Muscle layer of duodenum (tissue), 2 donors: Measurements from ENCODE around the gene DOCK9.

Source experiments
- H3K27ac ChIP-seq: one replicate; pipeline ENCODE4 v1.7.0; 2013; ENCODE audit warnings: mild to moderate bottlenecking, low read length
- H3K27me3 ChIP-seq: one replicate; pipeline ENCODE4 v1.7.0; 2013; ENCODE audit warnings: low read depth, mild to moderate bottlenecking, control low read depth, low read length
- H3K36me3 ChIP-seq, 2 donors: one replicate each; pipeline ENCODE4 v1.7.0; 2013; ENCODE audit warnings: low read length in 2 of 2, control low read depth in 1 of 2, mild to moderate bottlenecking in 1 of 2; ENCODE audit not compliant: insufficient read depth in 2 of 2, control insufficient read depth in 1 of 2
- H3K4me1 ChIP-seq, 2 donors: one replicate each; pipeline ENCODE4 v1.7.0; 2013; ENCODE audit warnings: low read length in 2 of 2, mild to moderate bottlenecking in 2 of 2, control low read depth in 1 of 2, moderate library complexity in 1 of 2; ENCODE audit not compliant: insufficient read depth in 2 of 2, control insufficient read depth in 1 of 2
- H3K4me3 ChIP-seq, 2 donors: one replicate each; pipeline ENCODE4 v1.7.0; 2013; ENCODE audit warnings: low read length in 2 of 2, low read depth in 1 of 2, mild to moderate bottlenecking in 1 of 2
- H3K9me3 ChIP-seq, 2 donors: one replicate each; pipeline ENCODE4 v1.7.0; 2013; ENCODE audit warnings: low read length in 2 of 2, control low read depth in 1 of 2, mild to moderate bottlenecking in 1 of 2; ENCODE audit not compliant: control insufficient read depth in 1 of 2
- donor health status: healthy.

Gene DOCK9

GRCh38 chr13:98787996-98788395 lies 189.9 kb downstream of the DOCK9 start:
- Histone ChIP-seq H3K4me1 (no peaks in the 10 kb centered on the region), H3K9me3 (no peaks in the 10 kb centered on the region), H3K27ac (no peak overlapping the region), H3K4me3 (no peak overlapping the region), H3K36me3 (peaks cover 0 to 13% of the 10 kb centered on the region in 2 donors), H3K27me3 (no peaks in the 10 kb centered on the region)

- H3K36me3 ChIP-seq, result peaks cover 0 to 4% of the 10 kb centered on the region in 2 donors
- no peaks in the 10 kb centered on the region for H3K27me3 ChIP-seq
- H3K4me1 ChIP-seq, result no peaks in the 10 kb centered on the region
- no peaks in the 10 kb centered on the region for H3K9me3 ChIP-seq
- no peak overlapping the region for H3K27ac ChIP-seq
- H3K4me3 ChIP-seq, result no peak overlapping the region
Measured at GRCh38 chr13:98787173-98787572, 190.7 kb downstream of the DOCK9 start.

GRCh38 chr13:98786023-98786422 lies 191.8 kb downstream of the DOCK9 start:
- Histone ChIP-seq H3K27ac (no peak overlapping the region), H3K4me3 (no peak overlapping the region), H3K27me3 (no peaks in the 10 kb centered on the region)

GRCh38 chr13:98785405-98785804 lies 192.5 kb downstream of the DOCK9 start:
- Histone ChIP-seq H3K36me3 (no peaks in the 10 kb centered on the region), H3K4me1 (no peaks in the 10 kb centered on the region), H3K4me3 (no peak overlapping the region), H3K9me3 (no peaks in the 10 kb centered on the region), H3K27ac (no peak overlapping the region), H3K27me3 (no peaks in the 10 kb centered on the region)

More at GRCh38 chr13:98786023-98786422, 191.8 kb downstream of the DOCK9 start:
- Histone ChIP-seq H3K36me3 (no peaks in the 10 kb centered on the region), H3K9me3 (no peaks in the 10 kb centered on the region), H3K4me1 (no peaks in the 10 kb centered on the region)

GRCh38 chr13:98784666-98785065 lies 193.2 kb downstream of the DOCK9 start:
- Histone ChIP-seq H3K9me3 (no peaks in the 10 kb centered on the region), H3K27ac (no peak overlapping the region), H3K27me3 (no peaks in the 10 kb centered on the region), H3K36me3 (no peaks in the 10 kb centered on the region), H3K4me1 (no peaks in the 10 kb centered on the region), H3K4me3 (no peak overlapping the region)

GRCh38 chr13:98783856-98784478 lies 193.9 kb downstream of the DOCK9 start:
- Histone ChIP-seq H3K9me3 (no peaks in the 10 kb centered on the region), H3K4me1 (no peaks in the 10 kb centered on the region), H3K36me3 (no peaks in the 10 kb centered on the region), H3K27me3 (no peaks in the 10 kb centered on the region), H3K4me3 (no peak overlapping the region), H3K27ac (no peak overlapping the region)

- no peaks in the 10 kb centered on the region for H3K9me3 ChIP-seq
- no peaks in the 10 kb centered on the region for H3K27me3 ChIP-seq
- H3K36me3 ChIP-seq, result no peaks in the 10 kb centered on the region
- H3K4me1 ChIP-seq, result no peaks in the 10 kb centered on the region
- no peak overlapping the region for H3K27ac ChIP-seq
- H3K4me3 ChIP-seq, result no peak overlapping the region
Measured at GRCh38 chr13:98782654-98783053, 195.2 kb downstream of the DOCK9 start.

- H3K27ac ChIP-seq, result no peak overlapping the region
- H3K9me3 ChIP-seq, result no peaks in the 10 kb centered on the region
- no peaks in the 10 kb centered on the region for H3K4me1 ChIP-seq
- H3K27me3 ChIP-seq, result no peaks in the 10 kb centered on the region
- no peaks in the 10 kb centered on the region for H3K36me3 ChIP-seq
- no peak overlapping the region for H3K4me3 ChIP-seq
Measured at GRCh38 chr13:98781905-98782304, 196.0 kb downstream of the DOCK9 start.

- no peaks in the 10 kb centered on the region for H3K36me3 ChIP-seq
- no peak overlapping the region for H3K4me3 ChIP-seq
- H3K4me1 ChIP-seq, result no peaks in the 10 kb centered on the region
- no peaks in the 10 kb centered on the region for H3K9me3 ChIP-seq
- H3K27ac ChIP-seq, result no peak overlapping the region
- no peaks in the 10 kb centered on the region for H3K27me3 ChIP-seq
Measured at GRCh38 chr13:98781470-98781869, 196.4 kb downstream of the DOCK9 start.

- H3K4me1 ChIP-seq, result no peaks in the 10 kb centered on the region
Measured at GRCh38 chr13:98781045-98781444, 196.8 kb downstream of the DOCK9 start.

GRCh38 chr13:98780451-98780850 lies 197.4 kb downstream of the DOCK9 start:
- no peaks in the 10 kb centered on the region for H3K9me3 ChIP-seq
- H3K27ac ChIP-seq, result no peak overlapping the region
- H3K4me3 ChIP-seq, result no peak overlapping the region
- no peaks in the 10 kb centered on the region for H3K36me3 ChIP-seq
- no peaks in the 10 kb centered on the region for H3K27me3 ChIP-seq
- no peaks in the 10 kb centered on the region for H3K4me1 ChIP-seq

More at GRCh38 chr13:98781045-98781444, 196.8 kb downstream of the DOCK9 start:
- H3K27me3 ChIP-seq, result no peaks in the 10 kb centered on the region
- H3K36me3 ChIP-seq, result no peaks in the 10 kb centered on the region
- no peak overlapping the region for H3K27ac ChIP-seq
- H3K9me3 ChIP-seq, result no peaks in the 10 kb centered on the region
- H3K4me3 ChIP-seq, result no peak overlapping the region

GRCh38 chr13:98779695-98780094 lies 198.2 kb downstream of the DOCK9 start:
- Histone ChIP-seq H3K4me3 (no peak overlapping the region), H3K36me3 (no peaks in the 10 kb centered on the region), H3K4me1 (no peaks in the 10 kb centered on the region), H3K27me3 (no peaks in the 10 kb centered on the region), H3K27ac (no peak overlapping the region), H3K9me3 (no peaks in the 10 kb centered on the region)
